Endothelial cell of umbilical vein (primary cell): Measurements from ENCODE around the gene DUSP6. TPM values are rescaled to one million over a fixed set of nuclear protein-coding genes. Genes with fewer than 3 reads are reported as not detected.

Source experiments
- BruUV-seq: library from RNA; stranded (reverse); fragments of 400-500 nt; replicated peaks from 2 replicates; lab custom pipeline; 2021; lab: Mats Ljungman, UMichigan
- CTCF ChIA-PET: fragments of 300-600, 350-600 bp; sonication (Branson Sonifier 250); formaldehyde crosslinking; loops from one replicate; lab custom pipeline; 2021; ENCODE audit warnings: antibody characterized with exemption, inconsistent platforms; lab: Charles Lee
- POLR2A ChIA-PET: fragments of 300-600, 350-600 bp; sonication (Branson Sonifier 250); formaldehyde crosslinking; loops from one replicate; lab custom pipeline; 2021; ENCODE audit warnings: antibody characterized with exemption, inconsistent platforms; lab: Charles Lee
- DNase-seq: peaks from one replicate; pipeline ENCODE4 v3.0.0-alpha.2; 2011; ENCODE audit warnings: low read depth, low spot score
- FAIRE-seq: peaks from 2 replicates; lab custom pipeline; 2011; peaks lifted over from hg19 to GRCh38; lab: Jason Lieb, UNC
- H2AFZ ChIP-seq: 2 replicates; pipeline ENCODE4 v1.6.0; 2012; ENCODE audit warnings: low read depth, low read length, control low read depth, inconsistent platforms
- H3K27ac ChIP-seq: 2 replicates; pipeline ENCODE4 v1.5.1; 2011; ENCODE audit warnings: low read depth, mild to moderate bottlenecking, control low read depth, low read length, moderate library complexity; ENCODE audit not compliant: insufficient read depth
- H3K27me3 ChIP-seq, 2 experiments: 2 replicates each; pipeline versions ENCODE4 v1.6.0 to v1.6.1; 2011; ENCODE audit warnings: low read length in 2 of 2, mixed read lengths in 1 of 2; ENCODE audit not compliant: control insufficient read depth in 2 of 2, insufficient read depth in 2 of 2
- H3K36me3 ChIP-seq, 2 experiments: 2 replicates in 1 of 2; 3 replicates in 1 of 2; pipeline ENCODE4 v1.5.1; 2011; ENCODE audit warnings: low read length in 2 of 2, mild to moderate bottlenecking in 1 of 2, moderate library complexity in 1 of 2; ENCODE audit not compliant: control insufficient read depth in 2 of 2, insufficient read depth in 2 of 2; ENCODE audit errors: extremely low read depth in 1 of 2
- H3K4me1 ChIP-seq: 3 replicates; pipeline ENCODE4 v1.5.1; 2011; ENCODE audit warnings: mild to moderate bottlenecking, low read length; ENCODE audit not compliant: control insufficient read depth, insufficient read depth; ENCODE audit errors: extremely low read depth
- H3K4me2 ChIP-seq: 2 replicates; pipeline ENCODE4 v1.6.1; 2011; ENCODE audit warnings: low read length, control low read depth, mixed read lengths; ENCODE audit not compliant: insufficient read depth
- H3K4me3 ChIP-seq, 3 experiments: fragments of 200-600 bp in 1 of 3; sonication (generic), shearing (Covaris generic) in 1 of 3; replicated peaks in 1 of 3; 2 replicates each; pipeline ENCODE4 v1.5.1; 2011 to 2016; ENCODE audit warnings: control low read depth in 3 of 3, low read length in 3 of 3, mild to moderate bottlenecking in 2 of 3, inconsistent platforms in 1 of 3, low read depth in 1 of 3, moderate library complexity in 1 of 3; ENCODE audit not compliant: insufficient read depth in 1 of 3
- H3K79me2 ChIP-seq: 2 replicates; pipeline ENCODE4 v1.6.0; 2012; ENCODE audit warnings: low read length, inconsistent platforms; ENCODE audit not compliant: control insufficient read depth, insufficient read depth
- H3K9ac ChIP-seq: replicated peaks from 2 replicates; pipeline ENCODE3; 2011; ENCODE audit warnings: low read length, control low read depth; ENCODE audit not compliant: insufficient read depth; ENCODE audit errors: extremely low read depth
- H3K9me1 ChIP-seq: replicated peaks from 3 replicates; pipeline ENCODE4 v1.6.0; 2011; ENCODE audit warnings: mild to moderate bottlenecking, low read length; ENCODE audit not compliant: control insufficient read depth, insufficient read depth; ENCODE audit errors: extremely low read depth
- H3K9me3 ChIP-seq: replicated peaks from 2 replicates; pipeline ENCODE4 v1.5.1; 2012; ENCODE audit warnings: low read length, inconsistent platforms; ENCODE audit not compliant: control insufficient read depth, insufficient read depth
- H4K20me1 ChIP-seq: replicated peaks from 2 replicates; pipeline ENCODE3; 2011; ENCODE audit warnings: mild to moderate bottlenecking, low read length; ENCODE audit not compliant: control insufficient read depth, insufficient read depth; ENCODE audit errors: extremely low read depth
- CTCF ChIP-seq, 2 donors: IDR thresholded peaks; 1 replicate in 1 of 2; 2 replicates in 1 of 2; pipeline ENCODE4 v1.5.1; 2011; ENCODE audit warnings: low read length in 2 of 2, mild to moderate bottlenecking in 2 of 2, moderate library complexity in 2 of 2, control low read depth in 1 of 2, inconsistent platforms in 1 of 2, low read depth in 1 of 2; ENCODE audit not compliant: insufficient read depth in 1 of 2; ENCODE audit errors: extremely low read depth in 1 of 2
- EZH2 ChIP-seq: IDR thresholded peaks from 2 replicates; pipeline ENCODE4 v1.6.1; 2012; ENCODE audit warnings: borderline replicate concordance, low read depth, mild to moderate bottlenecking, moderate library complexity, low read length, inconsistent platforms; ENCODE audit not compliant: severe bottlenecking
- FOS ChIP-seq: IDR thresholded peaks from 2 replicates; pipeline ENCODE4 v1.6.1; 2011; ENCODE audit warnings: mild to moderate bottlenecking, low read length, moderate library complexity, borderline replicate concordance; ENCODE audit not compliant: insufficient read depth
- GATA2 ChIP-seq: IDR thresholded peaks from 2 replicates; pipeline ENCODE4 v1.7.0; 2011; ENCODE audit warnings: low read depth, mild to moderate bottlenecking, moderate library complexity, mixed read lengths, low read length; ENCODE audit not compliant: insufficient read length, insufficient read depth
- JUN ChIP-seq: IDR thresholded peaks from 2 replicates; pipeline ENCODE4 v1.6.1; 2011; ENCODE audit warnings: borderline replicate concordance, low read depth; ENCODE audit not compliant: insufficient read length, insufficient read depth
- MAX ChIP-seq: IDR thresholded peaks from 2 replicates; pipeline ENCODE4 v1.6.1; 2011; ENCODE audit not compliant: insufficient read depth, insufficient read length
- MYC ChIP-seq: IDR thresholded peaks from one replicate; pipeline ENCODE4 v1.6.1; 2011; ENCODE audit warnings: mild to moderate bottlenecking, low read depth, low read length
- POLR2A ChIP-seq: IDR thresholded peaks from 2 replicates; pipeline ENCODE4 v1.6.1; 2012; ENCODE audit warnings: low read depth, mild to moderate bottlenecking, control low read depth, low read length
- POLR2AphosphoS5 ChIP-seq: IDR thresholded peaks from 2 replicates; pipeline ENCODE4 v1.6.1; 2012; ENCODE audit warnings: low read depth, mild to moderate bottlenecking, control low read depth, low read length, moderate library complexity; ENCODE audit not compliant: insufficient read depth
- dilution Hi-C: fragments of 300-500 bp; cut with MboI; formaldehyde crosslinking; loops from one replicate; pipeline ENCODE4 v1.15.0; 2019; ENCODE audit warnings: low sequenced_read_pairs; ENCODE audit not compliant: extremely low pct_ligation_motif_present
- intact Hi-C: fragments of 100-400 bp; cut with micrococcal nuclease; formaldehyde crosslinking; loops from one replicate; pipeline ENCODE4 v1.10.0; 2022
- polyA plus RNA-seq, 4 experiments: library from polyadenylated mRNA; depleted of rRNA in 3 of 4; stranded (reverse) in 3 of 4; unstranded in 1 of 4; fragments of >200 nt; gene quantifications; 2 replicates each; pipeline versions ENCODE4 v1.2.1 to v1.2.3, GENCODE V29; 2011 to 2012; ENCODE audit warnings: missing spikeins in 1 of 4
- total RNA-seq: library from RNA; stranded (reverse); gene quantifications from 2 replicates; pipeline ENCODE4 v1.2.3, GENCODE V29; 2021

DUSP6 gene
- total and polyA plus RNA-seq, 2 donors (not counting 3 experiments of a cell fraction or from before 2014, with no cell fraction given), result 148 to 149 TPM

DNA sequence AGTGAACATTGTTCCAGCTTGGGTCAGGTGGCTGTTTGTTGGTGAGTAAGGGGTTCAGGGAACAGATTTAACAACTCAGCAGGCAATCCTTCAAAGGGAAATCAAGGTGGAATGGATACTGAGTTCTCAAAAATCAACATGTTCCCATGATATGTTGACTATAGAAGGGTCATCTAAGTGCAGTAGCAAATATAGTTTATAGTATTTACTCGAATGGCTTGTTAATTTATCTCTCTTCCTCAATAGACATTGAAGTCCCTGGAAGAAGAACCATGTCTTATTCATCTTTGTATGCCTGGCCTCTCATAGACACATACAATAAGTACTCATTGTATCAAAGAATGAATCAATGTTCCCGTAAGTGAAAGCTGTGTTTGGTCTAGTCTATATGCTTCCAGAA, 24.5 kb upstream of the DUSP6 start:
- intact Hi-C loops, result loop anchor here (1.0 kb wide), 2 partner anchors 7 to 13 kb away; no protein-coding TSS in a partner anchor
- dilution Hi-C loops, result no loop called here
- H3K4me3 ChIP-seq, result no peak overlapping the region
- CTCF ChIA-PET, result interaction anchor here (0.7 to 9.2 kb wide), 2 partner anchors 23 to 82 kb away, joined by 3 to 49 read pairs; partner anchors contain the start of gene DUSP6
- peaks cover 49% of the 10 kb centered on the region for H3K4me1 ChIP-seq
- H3K27me3 ChIP-seq, result no peaks in the 10 kb centered on the region
- H3K36me3 ChIP-seq, result no peaks in the 10 kb centered on the region
- peak overlapping the region; percentile 58 for H3K4me2 ChIP-seq
- H3K9me1 ChIP-seq, result no peaks in the 10 kb centered on the region
- H3K27ac ChIP-seq, result peak overlapping the region; percentile 90
- no peaks in the 10 kb centered on the region for H3K79me2 ChIP-seq
- FAIRE-seq (no peak), DNase-seq (no peak)
- H2AFZ ChIP-seq, result no peak overlapping the region
- no peak for TF ChIP-seq CTCF (IDR thresholded peaks at IDR 0.05; ENCODE audit: extremely low read depth in 1 of 2, insufficient read depth in 1 of 2, low read depth in 1 of 2, low read length in 2 of 2)
- TF ChIP-seq POLR2AphosphoS5, result no peak
- no peak for TF ChIP-seq MAX
- no peak for TF ChIP-seq GATA2
- TF ChIP-seq JUN, result no peak
- no peak for TF ChIP-seq FOS
- no peak for TF ChIP-seq EZH2
- TF ChIP-seq MYC, result no peak
- TF ChIP-seq POLR2A, result no peak
- POLR2A ChIA-PET, result no interaction called here
- no peaks in the 10 kb centered on the region for H4K20me1 ChIP-seq
- no peaks in the 10 kb centered on the region for H3K9me3 ChIP-seq
- no peak overlapping the region for H3K9ac ChIP-seq
- no TSS peak for BruUV-seq
